HCT116 (cell line): Measurements from ENCODE around the gene CPLX3. TPM values are rescaled to one million over a fixed set of nuclear protein-coding genes. Genes with fewer than 3 reads are reported as not detected.

Source experiments
- ATAC-seq: fragments of 200-7000 bp; cut with Tn5 transposase; 2 replicates; pipeline ENCODE4 v1.9.1; 2020; ENCODE audit warnings: mild to moderate bottlenecking, moderate library complexity
- BruUV-seq: library from RNA; stranded (reverse); fragments of 400-500 nt; replicated peaks from 2 replicates; lab custom pipeline; 2021; lab: Mats Ljungman, UMichigan
- CTCF ChIA-PET: fragments of 300-600 bp; sonication (Branson Sonifier 250); formaldehyde crosslinking; loops from one replicate; lab custom pipeline; 2021; ENCODE audit warnings: antibody characterized with exemption; lab: Charles Lee
- POLR2A ChIA-PET: fragments of 300-600, 350-600 bp; sonication (Branson Sonifier 250); formaldehyde crosslinking; loops from one replicate; lab custom pipeline; 2021; ENCODE audit warnings: antibody characterized with exemption; lab: Charles Lee
- RAD21 ChIA-PET, 2 experiments: fragments of 300-600 bp; sonication (Branson Sonifier 250); formaldehyde crosslinking; loops; one replicate each; lab custom pipeline; 2023; ENCODE audit warnings: low total read pairs in 2 of 2; ENCODE audit not compliant: uncharacterized antibody in 2 of 2, unreplicated experiment in 2 of 2, low non-redundant PET in 1 of 2; lab: Charles Lee
- DNase-seq: peaks from one replicate; pipeline ENCODE4 v3.0.0-alpha.2; 2010; ENCODE audit warnings: low read depth, low spot score
- H2AFZ ChIP-seq: fragments of 200-600 bp; shearing (Covaris generic), sonication (generic); 2 replicates; pipeline ENCODE4 v1.6.1; 2017; ENCODE audit warnings: low read depth, mixed run types, mixed read lengths, antibody characterized with exemption, low read length; ENCODE audit not compliant: poor library complexity, severe bottlenecking
- H3K27ac ChIP-seq: 2 replicates; pipeline ENCODE4 v1.5.1; 2012; ENCODE audit warnings: low read depth, low read length
- H3K27me3 ChIP-seq: fragments of 200-600 bp; sonication (generic); 2 replicates; pipeline ENCODE4 v1.6.1; 2016; ENCODE audit warnings: mixed run types, low read length, mixed read lengths; ENCODE audit not compliant: insufficient read depth
- H3K36me3 ChIP-seq, 2 experiments: fragments of 200-500 bp in 1 of 2; fragments of 200-600 bp in 1 of 2; sonication (Bioruptor generic) in 1 of 2; sonication (generic) in 1 of 2; 2 replicates each; pipeline versions ENCODE4 v1.5.1 to v1.6.1; 2014 to 2016; ENCODE audit warnings: low read length in 2 of 2, inconsistent platforms in 1 of 2, mixed read lengths in 1 of 2, mixed run types in 1 of 2; ENCODE audit not compliant: insufficient read depth in 2 of 2, control insufficient read depth in 1 of 2
- H3K4me1 ChIP-seq, 2 experiments: fragments of 200-600 bp in 1 of 2; sonication (generic) in 1 of 2; 2 replicates each; pipeline versions ENCODE4 v1.5.1 to v1.6.1; 2012 to 2017; ENCODE audit warnings: low read length in 2 of 2, inconsistent platforms in 1 of 2, mild to moderate bottlenecking in 1 of 2, mixed read lengths in 1 of 2, mixed run types in 1 of 2, moderate library complexity in 1 of 2; ENCODE audit not compliant: insufficient read depth in 2 of 2, control insufficient read depth in 1 of 2
- H3K4me2 ChIP-seq: fragments of 200-600 bp; sonication (generic); 2 replicates; pipeline ENCODE4 v1.6.1; 2017; ENCODE audit warnings: mixed run types, low read length, mixed read lengths
- H3K4me3 ChIP-seq, 2 experiments: fragments of 200-600 bp in 1 of 2; sonication (generic) in 1 of 2; replicated peaks in 1 of 2; 2 replicates each; pipeline ENCODE4 v1.5.1; 2011 to 2016; ENCODE audit warnings: low read length in 2 of 2, control low read depth in 1 of 2, low read depth in 1 of 2, mild to moderate bottlenecking in 1 of 2, mixed read lengths in 1 of 2, mixed run types in 1 of 2
- H3K79me2 ChIP-seq: fragments of 200-600 bp; sonication (generic); 2 replicates; pipeline ENCODE4 v1.6.1; 2017; ENCODE audit warnings: mild to moderate bottlenecking, mixed run types, low read length, moderate library complexity, mixed read lengths; ENCODE audit not compliant: insufficient read depth
- H3K9ac ChIP-seq: fragments of 200-600 bp; sonication (generic); 2 replicates; pipeline ENCODE4 v1.6.1; 2016; ENCODE audit warnings: low read length, mixed read lengths
- H3K9me2 ChIP-seq: fragments of 200-600 bp; sonication (generic), shearing (Covaris generic); 2 replicates; pipeline ENCODE4 v1.6.1; 2017; ENCODE audit warnings: mixed run types, mild to moderate bottlenecking, moderate library complexity; ENCODE audit not compliant: insufficient read depth
- H3K9me3 ChIP-seq, 2 experiments: fragments of 200-500 bp in 1 of 2; fragments of 200-600 bp in 1 of 2; sonication (Bioruptor generic) in 1 of 2; sonication (generic) in 1 of 2; 2 replicates each; pipeline ENCODE4 v1.6.1; 2014 to 2017; ENCODE audit warnings: low read length in 2 of 2, mixed read lengths in 2 of 2, inconsistent platforms in 1 of 2, low read depth in 1 of 2, mild to moderate bottlenecking in 1 of 2, mixed run types in 1 of 2, moderate library complexity in 1 of 2; ENCODE audit not compliant: control insufficient read depth in 1 of 2, insufficient read depth in 1 of 2
- H4K20me1 ChIP-seq: fragments of 200-600 bp; sonication (generic), shearing (Covaris generic); 2 replicates; pipeline ENCODE4 v1.6.1; 2017; ENCODE audit warnings: mixed run types, mild to moderate bottlenecking, moderate library complexity; ENCODE audit not compliant: insufficient read depth
- EGR1 ChIP-seq: IDR thresholded peaks from 2 replicates; pipeline ENCODE4 v1.6.1; 2012; ENCODE audit warnings: low read depth
- POLR2A ChIP-seq: IDR thresholded peaks from 2 replicates; pipeline ENCODE4 v1.7.0; 2011; ENCODE audit warnings: borderline replicate concordance; ENCODE audit not compliant: insufficient read depth, insufficient read length; ENCODE audit errors: extremely low read depth
- REST ChIP-seq: IDR thresholded peaks from 2 replicates; pipeline ENCODE4 v1.6.1; 2012; ENCODE audit warnings: low read depth
- SRF ChIP-seq: IDR thresholded peaks from 2 replicates; pipeline ENCODE4 v1.6.1; 2012; ENCODE audit warnings: low read depth
- intact Hi-C: fragments of 100-400 bp; cut with micrococcal nuclease; formaldehyde crosslinking; loops from 2 replicates; pipeline ENCODE4 v1.10.0; 2022
- total RNA-seq: library from RNA; stranded (reverse); gene quantifications from one replicate; pipeline ENCODE4 v1.2.1, GENCODE V29; 2021; ENCODE audit not compliant: unreplicated experiment

Gene CPLX3
- total RNA-seq, 1 experiment from 2014 or later, result not detected

- no peak for TF ChIP-seq POLR2A
- no peak for TF ChIP-seq SRF
- TF ChIP-seq REST, result no peak
- no peak for TF ChIP-seq EGR1
- H3K9ac ChIP-seq, result no peak overlapping the region
- H2AFZ ChIP-seq, result no peak overlapping the region
- peaks cover 0 to 4% of the 10 kb centered on the region in 2 experiments; a peak in 3 of 4 replicates for H3K4me1 ChIP-seq
- H3K9me2 ChIP-seq, result no peaks in the 10 kb centered on the region
- H3K36me3 ChIP-seq, result peaks cover 0 to 4% of the 10 kb centered on the region in 2 experiments; a peak in 3 of 4 replicates
- ChIA-PET RAD21 (interaction anchor here in 1 of 2 experiments (1.0 kb wide), 1 partner anchor 23 kb away, joined by 3 read pairs; no protein-coding TSS in a partner anchor), CTCF (interaction anchor here (1.9 kb wide), 1 partner anchor 23 kb away, joined by 5 read pairs; no protein-coding TSS in a partner anchor), POLR2A (interaction anchor here (1.3 kb wide), 1 partner anchor 334 kb away, joined by 3 read pairs; the partner anchor contains the start of gene UBL7)
- no peaks in the 10 kb centered on the region for H3K9me3 ChIP-seq
- BruUV-seq, result no TSS peak
- peaks cover 9% of the 10 kb centered on the region; the same call in 1 of the 2 replicates for H4K20me1 ChIP-seq
- no peak for ATAC-seq
- no peak overlapping the region for H3K4me3 ChIP-seq
- H3K27me3 ChIP-seq, result no peaks in the 10 kb centered on the region
- H3K27ac ChIP-seq, result no peak overlapping the region
- DNase-seq, result no peak
- no peak overlapping the region for H3K4me2 ChIP-seq
- peaks cover 44% of the 10 kb centered on the region for H3K79me2 ChIP-seq
- intact Hi-C loops, result no loop called here
Observed at GRCh38 chr15:74794248-74794969, 32.0 kb upstream of the CPLX3 start.
